ENCODE results near the gene UNC5CL. TPM values are rescaled to one million over a fixed set of nuclear protein-coding genes. Genes with fewer than 3 reads are reported as not detected.

Gene UNC5CL
- total RNA-seq: under 0.01 and 0.15 TPM in 2 replicates

DNA sequence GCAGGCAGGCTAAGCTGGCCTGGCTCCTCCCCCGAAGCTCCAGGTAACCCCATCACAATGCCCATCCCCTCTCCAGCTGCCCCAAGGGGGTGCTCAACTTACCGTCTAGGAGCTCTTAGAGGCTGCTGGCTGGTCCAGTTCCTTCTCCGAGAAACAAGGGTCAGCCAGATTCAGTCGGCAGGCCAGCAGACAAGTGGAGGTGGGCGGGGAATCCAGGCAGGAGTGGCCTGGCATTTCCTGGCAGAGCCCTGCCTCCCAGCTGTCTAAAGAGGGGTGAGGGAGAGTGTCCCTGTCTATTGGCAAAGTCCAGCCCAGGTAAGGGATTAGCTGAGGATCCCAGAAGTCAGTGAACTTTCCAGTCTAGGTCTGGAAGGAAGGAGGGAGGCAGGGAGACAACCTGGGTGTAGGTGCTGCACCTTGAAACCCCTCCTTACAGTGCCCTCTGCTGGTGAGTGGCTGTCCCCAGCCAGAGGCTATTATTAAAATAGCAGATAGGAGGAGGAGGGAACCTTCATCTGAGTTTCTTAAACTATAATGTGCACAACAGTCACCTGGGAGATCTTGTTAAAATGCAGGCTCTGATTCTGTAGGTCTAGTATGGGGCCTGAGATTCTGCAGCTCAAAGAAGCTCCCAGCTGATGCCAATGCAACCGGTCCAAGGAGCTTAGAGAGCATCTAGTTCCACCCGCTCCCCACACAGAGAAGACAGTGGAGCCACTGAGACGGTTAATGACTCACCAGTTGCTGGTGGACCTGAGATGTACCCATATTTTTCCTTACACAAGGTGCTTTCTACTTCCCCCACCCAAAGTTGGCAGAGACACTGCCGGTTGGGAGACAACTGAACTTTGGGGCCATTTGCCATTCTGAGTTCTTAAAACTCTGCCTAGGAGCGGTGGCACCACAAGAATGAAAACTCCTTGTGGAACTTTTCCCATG, at the start of gene UNC5CL:
UNC5CL (minus strand) TSS at position 162 of the 939 bp plus-strand sequence. CDS start 4,147 bp downstream, outside the sequence.

DNA sequence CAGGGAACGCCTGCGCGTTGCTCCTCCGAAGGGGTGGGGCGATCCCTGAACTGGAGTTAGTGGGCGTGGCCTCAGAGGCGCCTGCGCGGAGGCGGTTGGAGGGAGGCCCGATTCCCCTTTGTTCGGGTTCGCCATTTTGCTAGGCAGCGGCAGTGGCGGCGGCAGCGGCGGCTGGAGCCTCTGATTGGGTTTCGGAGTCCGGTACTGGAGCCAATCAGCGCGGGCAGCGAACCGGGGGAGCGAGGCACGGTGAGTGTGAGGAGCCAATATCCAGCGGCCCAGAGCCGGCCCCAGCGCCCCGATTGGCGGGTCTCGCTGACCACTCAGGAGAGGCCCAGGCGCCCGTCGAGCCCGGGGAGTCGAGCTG, 33.8 kb upstream of the UNC5CL start, which contains the start of gene NFYA:
NFYA (plus strand) TSS at position 139 of the 367 bp plus-strand sequence. CDS start 6,116 bp downstream, outside the sequence.

GRCh38 chr6:41071923-41072835, 33.2 kb upstream of the UNC5CL start, which contains the start of gene OARD1:
TSS of gene OARD1 (minus strand) at chr6:41072356. CDS start at chr6:41071634, 722 bp downstream.

GRCh38 chr6:41053041-41053440, 14.0 kb upstream of the UNC5CL start, which contains the start of gene APOBEC2:
TSS of gene APOBEC2 (plus strand) at chr6:41053202. CDS start at chr6:41053348, 146 bp downstream.

GRCh38 chr6:41042226-41043055, 3.4 kb upstream of the UNC5CL start, which contains the start of gene TSPO2:
TSS of gene TSPO2 (plus strand) at chr6:41042467. CDS start at chr6:41042986, 519 bp downstream.

Other genes starting within 250 kb of the UNC5CL start
- gene TSPO2, start 3.2 kb upstream of the UNC5CL start, total RNA-seq: not detected in 2 replicates
- not detected in 2 replicates for gene APOBEC2, start 14.0 kb upstream of the UNC5CL start, total RNA-seq
- gene OARD1, start 33.1 kb upstream of the UNC5CL start, total RNA-seq: 8.8 and 16.0 TPM in 2 replicates
- gene NFYA, start 33.8 kb upstream of the UNC5CL start, total RNA-seq: 11.4 and 16.0 TPM in 2 replicates
- not detected in 2 replicates for gene TREML1, start 115.1 kb upstream of the UNC5CL start, total RNA-seq
- gene TREM2, start 123.9 kb upstream of the UNC5CL start, total RNA-seq: 0.33 and 0.44 TPM in 2 replicates
- not detected in 2 replicates for gene TREML2, start 161.9 kb upstream of the UNC5CL start, total RNA-seq
- not detected in 2 replicates for gene TREML4, start 189.1 kb upstream of the UNC5CL start, total RNA-seq
- gene TREM1, start 247.5 kb upstream of the UNC5CL start, total RNA-seq: 0.50 TPM in 1 of 2 replicates, not detected in the other